ENCODE measurements around the gene HIGD1A. TPM values are rescaled to one million over a fixed set of nuclear protein-coding genes. Genes with fewer than 3 reads are reported as not detected.
A peak's percentile ranks its signal among the peaks of the same experiment; 100 is the strongest.

The HIGD1A gene
- total RNA-seq, 2 experiments from 2014 or later, result 60.4 to 75.8 TPM

GRCh38 chr3:42763021-42763420 is 41.3 kb downstream of the HIGD1A start:
- H3K4me2 ChIP-seq (ENCODE audit: low read length), result no peak overlapping the region
- H3K36me3 ChIP-seq (ENCODE audit: insufficient read depth, low read length), result no peaks in the 10 kb centered on the region
- H4K20me1 ChIP-seq (ENCODE audit: insufficient read depth, low read length), result no peaks in the 10 kb centered on the region
- H2AFZ ChIP-seq (ENCODE audit: low read length), result no peak overlapping the region
- no peaks in the 10 kb centered on the region for H3K79me2 ChIP-seq (ENCODE audit: insufficient read depth, low read depth, low read length)
- CTCF ChIA-PET (ENCODE audit: unreplicated experiment), result no interaction called here
- H3K9me3 ChIP-seq (ENCODE audit: low read length), result no peaks in the 10 kb centered on the region
- no TSS peak for BruUV-seq (replicated peaks)
- no peak overlapping the region for H3K27ac ChIP-seq (ENCODE audit: low read depth, low read length, poor library complexity, severe bottlenecking)
- no peaks in the 10 kb centered on the region for H3K9me2 ChIP-seq (ENCODE audit: insufficient read depth, low read length)
- no peaks in the 10 kb centered on the region for H3K4me1 ChIP-seq (ENCODE audit: insufficient read depth, low read length, poor library complexity, severe bottlenecking)
- TF ChIP-seq CTCF (conservative IDR thresholded peaks at IDR 0.05; ENCODE audit: low read length) (no peak), EZH2phosphoT487 (IDR thresholded peaks at IDR 0.05; ENCODE audit: borderline replicate concordance, low read depth, low read length) (no peak)
- peak; percentile 2 for DNase-seq (ENCODE audit: low spot score)
- POLR2A ChIA-PET, result interaction anchor here (0.7 kb wide), 1 partner anchor 395 kb away, joined by 3 read pairs; no protein-coding TSS in a partner anchor
- intact Hi-C loops (cut with micrococcal nuclease; ENCODE audit: unreplicated experiment), result no loop called here
- no peak overlapping the region for H3K4me3 ChIP-seq (ENCODE audit: low read depth, low read length, poor library complexity, severe bottlenecking)

GRCh38 chr3:42762046-42762724 is 42.1 kb downstream of the HIGD1A start:
- no peaks in the 10 kb centered on the region for H3K4me1 ChIP-seq (ENCODE audit: insufficient read depth, low read length, poor library complexity, severe bottlenecking)
- intact Hi-C loops (cut with micrococcal nuclease; ENCODE audit: unreplicated experiment), result no loop called here
- H3K4me3 ChIP-seq (ENCODE audit: low read depth, low read length, poor library complexity, severe bottlenecking), result no peak overlapping the region
- H3K4me2 ChIP-seq (ENCODE audit: low read length), result no peak overlapping the region
- H3K79me2 ChIP-seq (ENCODE audit: insufficient read depth, low read depth, low read length), result no peaks in the 10 kb centered on the region
- H3K27ac ChIP-seq (ENCODE audit: low read depth, low read length, poor library complexity, severe bottlenecking), result no peak overlapping the region
- H3K9me2 ChIP-seq (ENCODE audit: insufficient read depth, low read length), result no peaks in the 10 kb centered on the region
- TF ChIP-seq EZH2phosphoT487 (IDR thresholded peaks at IDR 0.05; ENCODE audit: borderline replicate concordance, low read depth, low read length) (no peak), CTCF (conservative IDR thresholded peaks at IDR 0.05; ENCODE audit: low read length) (no peak)
- no peaks in the 10 kb centered on the region for H3K36me3 ChIP-seq (ENCODE audit: insufficient read depth, low read length)
- no peak for DNase-seq (ENCODE audit: low spot score)
- POLR2A ChIA-PET, result no interaction called here
- no peaks in the 10 kb centered on the region for H4K20me1 ChIP-seq (ENCODE audit: insufficient read depth, low read length)
- CTCF ChIA-PET (ENCODE audit: unreplicated experiment), result no interaction called here
- no peak overlapping the region for H2AFZ ChIP-seq (ENCODE audit: low read length)
- H3K9me3 ChIP-seq (ENCODE audit: low read length), result no peaks in the 10 kb centered on the region
- BruUV-seq (replicated peaks), result no TSS peak

GRCh38 chr3:42758126-42758525 is 46.2 kb downstream of the HIGD1A start:
- H3K79me2 ChIP-seq (ENCODE audit: insufficient read depth, low read depth, low read length), result no peaks in the 10 kb centered on the region
- H2AFZ ChIP-seq (ENCODE audit: low read length), result no peak overlapping the region
- H3K36me3 ChIP-seq (ENCODE audit: insufficient read depth, low read length), result no peaks in the 10 kb centered on the region
- ChIA-PET CTCF (ENCODE audit: unreplicated experiment) (no interaction called here), POLR2A (interaction anchor here (0.6 to 0.8 kb wide), 2 partner anchors 9 to 428 kb away, joined by 3 read pairs; no protein-coding TSS in a partner anchor)
- no peaks in the 10 kb centered on the region for H3K9me2 ChIP-seq (ENCODE audit: insufficient read depth, low read length)
- TF ChIP-seq CTCF (conservative IDR thresholded peaks at IDR 0.05; ENCODE audit: low read length), result no peak
- no peak overlapping the region for H3K4me2 ChIP-seq (ENCODE audit: low read length)
- no TSS peak for BruUV-seq (replicated peaks)
- H4K20me1 ChIP-seq (ENCODE audit: insufficient read depth, low read length), result no peaks in the 10 kb centered on the region
- no peaks in the 10 kb centered on the region for H3K4me1 ChIP-seq (ENCODE audit: insufficient read depth, low read length, poor library complexity, severe bottlenecking)
- H3K27ac ChIP-seq (ENCODE audit: low read depth, low read length, poor library complexity, severe bottlenecking), result no peak overlapping the region
- no peaks in the 10 kb centered on the region for H3K9me3 ChIP-seq (ENCODE audit: low read length)
- no peak for DNase-seq (ENCODE audit: low spot score)
- H3K4me3 ChIP-seq (ENCODE audit: low read depth, low read length, poor library complexity, severe bottlenecking), result no peak overlapping the region
- intact Hi-C loops (cut with micrococcal nuclease; ENCODE audit: unreplicated experiment), result no loop called here

Data from OCI-LY7 (cell line).